IMR-90 (cell line): ENCODE data around the gene UCK2. TPM values are rescaled to one million over a fixed set of nuclear protein-coding genes. Genes with fewer than 3 reads are reported as not detected.

Source experiments
- ATAC-seq: fragments of 200-7000 bp; cut with Tn5 transposase; 2 replicates; pipeline ENCODE4 v1.9.1; 2020; ENCODE audit warnings: low read depth, mild to moderate bottlenecking, moderate library complexity
- BruUV-seq: library from RNA; stranded (reverse); fragments of 400-500 nt; replicated peaks from 2 replicates; lab custom pipeline; 2021; lab: Mats Ljungman, UMichigan
- CTCF ChIA-PET: fragments of 300-600 bp; formaldehyde crosslinking; extraction: SDS; loops from one replicate; lab custom pipeline; 2021; ENCODE audit warnings: antibody characterized with exemption; lab: Yijun Ruan, JAX
- POLR2A ChIA-PET: fragments of 300-600 bp; sonication (Branson Sonifier 250); formaldehyde crosslinking; loops from one replicate; lab custom pipeline; 2022; ENCODE audit warnings: antibody characterized with exemption; ENCODE audit not compliant: unreplicated experiment; lab: Charles Lee
- DNase-seq: peaks from one replicate; pipeline ENCODE4 v3.0.0; 2013
- H2AFZ ChIP-seq: replicated peaks from 2 replicates; pipeline ENCODE3; 2013; ENCODE audit warnings: low read length, mild to moderate bottlenecking; ENCODE audit not compliant: poor library complexity
- H2AK5ac ChIP-seq: 2 replicates; pipeline ENCODE4 v1.6.1; 2013; ENCODE audit warnings: low read depth, low read length, inconsistent platforms
- H2AK9ac ChIP-seq: replicated peaks from 2 replicates; pipeline ENCODE3; 2013; ENCODE audit warnings: mild to moderate bottlenecking, low read depth, low read length, moderate library complexity; ENCODE audit not compliant: poor library complexity
- H2BK120ac ChIP-seq: 2 replicates; pipeline ENCODE4 v1.6.1; 2013; ENCODE audit warnings: low read depth, low read length, inconsistent platforms
- H2BK15ac ChIP-seq: 3 replicates; pipeline ENCODE4 v1.6.1; 2013; ENCODE audit warnings: low read depth, low read length, inconsistent platforms
- H2BK20ac ChIP-seq: 2 replicates; pipeline ENCODE4 v1.6.1; 2013; ENCODE audit warnings: low read depth, mild to moderate bottlenecking, inconsistent platforms, low read length, moderate library complexity
- H2BK5ac ChIP-seq: 2 replicates; pipeline ENCODE4 v1.6.1; 2013; ENCODE audit warnings: mild to moderate bottlenecking, low read depth, low read length, inconsistent platforms; ENCODE audit not compliant: poor library complexity, severe bottlenecking
- H3K14ac ChIP-seq: replicated peaks from 2 replicates; pipeline ENCODE4 v1.6.1; 2013; ENCODE audit warnings: low read depth, low read length, inconsistent platforms
- H3K18ac ChIP-seq: 2 replicates; pipeline ENCODE4 v1.6.1; 2013; ENCODE audit warnings: low read depth, low read length, control low read depth
- H3K23ac ChIP-seq: 2 replicates; pipeline ENCODE4 v1.6.1; 2013; ENCODE audit warnings: low read depth, low read length, inconsistent platforms
- H3K27ac ChIP-seq: 2 replicates; pipeline ENCODE4 v1.5.1; 2013; ENCODE audit warnings: mild to moderate bottlenecking, control low read depth, low read length; ENCODE audit not compliant: insufficient read depth
- H3K27me3 ChIP-seq: 2 replicates; pipeline ENCODE4 v1.6.1; 2013; ENCODE audit warnings: low read length; ENCODE audit not compliant: control insufficient read depth, insufficient read depth
- H3K36me3 ChIP-seq: 2 replicates; pipeline ENCODE4 v1.6.1; 2013; ENCODE audit warnings: low read length, mixed read lengths; ENCODE audit not compliant: control insufficient read depth, insufficient read depth
- H3K4ac ChIP-seq: 2 replicates; pipeline ENCODE4 v1.6.1; 2013; ENCODE audit warnings: low read depth, low read length, inconsistent platforms
- H3K4me1 ChIP-seq: 2 replicates; pipeline ENCODE4 v1.6.1; 2013; ENCODE audit warnings: low read length, mixed read lengths; ENCODE audit not compliant: control insufficient read depth, insufficient read depth
- H3K4me2 ChIP-seq: 2 replicates; pipeline ENCODE4 v1.6.1; 2013; ENCODE audit warnings: low read depth, mild to moderate bottlenecking, control low read depth, low read length, moderate library complexity
- H3K4me3 ChIP-seq: 2 replicates; pipeline ENCODE4 v1.5.1; 2013; ENCODE audit warnings: low read depth, mild to moderate bottlenecking, control low read depth, low read length, moderate library complexity; ENCODE audit not compliant: insufficient read depth
- H3K56ac ChIP-seq: 2 replicates; pipeline ENCODE4 v1.6.1; 2013; ENCODE audit warnings: low read length, inconsistent platforms; ENCODE audit not compliant: insufficient read depth; ENCODE audit errors: extremely low read depth
- H3K79me1 ChIP-seq, 2 experiments: 2 replicates each; pipeline ENCODE4 v1.6.1; 2013; ENCODE audit warnings: low read length in 2 of 2, inconsistent platforms in 1 of 2, low read depth in 1 of 2
- H3K9ac ChIP-seq: 2 replicates; pipeline ENCODE4 v1.6.1; 2013; ENCODE audit warnings: low read depth, low read length, control low read depth
- H3K9me1 ChIP-seq: 2 replicates; pipeline ENCODE4 v1.6.1; 2013; ENCODE audit warnings: low read length, inconsistent platforms; ENCODE audit not compliant: insufficient read depth
- H3K9me3 ChIP-seq: 2 replicates; pipeline ENCODE4 v1.6.1; 2013; ENCODE audit warnings: low read length; ENCODE audit not compliant: control insufficient read depth, insufficient read depth
- H4K20me1 ChIP-seq: 2 replicates; pipeline ENCODE4 v1.6.1; 2013; ENCODE audit warnings: low read length, inconsistent platforms; ENCODE audit not compliant: insufficient read depth
- H4K5ac ChIP-seq: 2 replicates; pipeline ENCODE4 v1.6.1; 2013; ENCODE audit warnings: mild to moderate bottlenecking, low read depth, low read length, control low read depth
- H4K8ac ChIP-seq, 2 experiments: 2 replicates each; pipeline ENCODE4 v1.6.1; 2013; ENCODE audit warnings: low read depth in 2 of 2, low read length in 2 of 2, control low read depth in 1 of 2, inconsistent platforms in 1 of 2
- H4K91ac ChIP-seq: 2 replicates; pipeline ENCODE4 v1.6.1; 2013; ENCODE audit warnings: low read depth, low read length, inconsistent platforms; ENCODE audit not compliant: insufficient read depth
- BHLHE40 ChIP-seq: fragments of 150-350 bp; IDR thresholded peaks from 2 replicates; pipeline ENCODE4 v1.6.1; 2016; ENCODE audit warnings: mild to moderate bottlenecking, low read depth, low read length
- CEBPB ChIP-seq: IDR thresholded peaks from 2 replicates; pipeline ENCODE4 v1.6.1; 2012; ENCODE audit warnings: low read depth, low read length, improper control_type of control experiment
- CHD1 ChIP-seq: IDR thresholded peaks from 2 replicates; pipeline ENCODE4 v1.6.1; 2012; ENCODE audit warnings: low read depth, low read length, improper control_type of control experiment
- FOS ChIP-seq: fragments of 150-350 bp; IDR thresholded peaks from 2 replicates; pipeline ENCODE4 v1.6.1; 2016; ENCODE audit warnings: low read depth, low read length
- MAZ ChIP-seq: IDR thresholded peaks from 2 replicates; pipeline ENCODE4 v1.6.1; 2012; ENCODE audit warnings: low read depth, mild to moderate bottlenecking, low read length, improper control_type of control experiment, moderate library complexity, borderline replicate concordance
- POLR2A ChIP-seq: IDR thresholded peaks from 2 replicates; pipeline ENCODE4 v1.6.1; 2012; ENCODE audit warnings: mild to moderate bottlenecking, low read depth, low read length
- RAD21 ChIP-seq: IDR thresholded peaks from 2 replicates; pipeline ENCODE4 v1.6.1; 2012; ENCODE audit warnings: low read length, improper control_type of control experiment
- RCOR1 ChIP-seq: IDR thresholded peaks from 2 replicates; pipeline ENCODE4 v1.6.1; 2012; ENCODE audit warnings: mild to moderate bottlenecking, low read length, improper control_type of control experiment; ENCODE audit not compliant: insufficient replicate concordance
- RFX5 ChIP-seq: IDR thresholded peaks from 2 replicates; pipeline ENCODE4 v1.8.0; 2012; ENCODE audit warnings: low read depth, mild to moderate bottlenecking, low read length, moderate library complexity
- SMC3 ChIP-seq: fragments of 150-350 bp; IDR thresholded peaks from 2 replicates; pipeline ENCODE4 v1.6.1; 2016; ENCODE audit warnings: low read depth, mild to moderate bottlenecking, antibody characterized with exemption, low read length, moderate library complexity
- WGBS, 2 experiments: methylation state at CpG; one replicate each; pipeline versions ENCODE4 v1.1.5 to v1.1.7; 2013; ENCODE audit warnings: missing lambda C conversion rate in 2 of 2; ENCODE audit not compliant: insufficient read length in 1 of 2; ENCODE audit errors: extremely low coverage in 2 of 2; 5-methylcytosine and 5-hydroxymethylcytosine counted together
- dilution Hi-C: fragments of 300-500 bp; cut with HindIII; formaldehyde crosslinking; loops from one replicate; pipeline ENCODE4 v1.14.3; 2018; ENCODE audit warnings: low sequenced_read_pairs; ENCODE audit not compliant: unreplicated experiment
- in situ Hi-C: fragments of 300-500 bp; cut with MboI; formaldehyde crosslinking; loops from 3 replicates; pipeline ENCODE4 v1.14.3; 2019; ENCODE audit warnings: low sequenced_read_pairs, inconsistent platforms, mixed read lengths
- intact Hi-C: fragments of 100-400 bp; cut with micrococcal nuclease; formaldehyde crosslinking; loops from 2 replicates; pipeline ENCODE4 v1.10.0; 2022
- polyA plus RNA-seq, 3 experiments: library from polyadenylated mRNA; depleted of rRNA; stranded (reverse); fragments of >200 nt; gene quantifications; 2 replicates each; pipeline ENCODE4 v1.2.3, GENCODE V29; 2012; ENCODE audit warnings: low replicate concordance in 1 of 3
- total RNA-seq: library from RNA; depleted of rRNA; stranded (reverse); fragments of >200 nt; gene quantifications from 2 replicates; pipeline ENCODE4 v1.2.3, GENCODE V29; 2012

UCK2 gene
- total and polyA plus RNA-seq, 2 of the 4 experiments (the other 2 are of a cell fraction): 83.0 to 87.8 TPM

DNA sequence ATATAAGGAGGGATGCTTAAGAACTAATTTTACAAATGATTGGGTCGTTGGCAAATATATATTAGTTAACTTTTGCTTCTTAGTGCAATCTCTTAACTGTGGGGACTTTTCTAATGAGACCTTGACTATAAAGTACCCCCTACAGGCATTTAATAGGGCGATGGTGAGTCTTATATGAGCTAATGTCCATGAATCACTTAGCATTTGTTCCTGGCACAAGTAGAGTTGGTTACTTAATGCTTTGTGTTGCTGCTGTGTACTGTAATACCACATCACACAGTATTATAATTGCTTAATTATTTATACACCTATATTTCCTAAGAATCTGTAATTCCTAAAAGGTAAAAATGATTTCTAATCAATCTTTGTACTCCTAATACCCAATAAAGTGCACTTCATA is 33.5 kb upstream of the UCK2 start:
- no TSS peak for BruUV-seq
- Histone ChIP-seq H3K27me3 (no peaks in the 10 kb centered on the region; the same call in 1 of the 2 replicates), H2AK5ac (no peak overlapping the region), H4K5ac (no peak overlapping the region), H2BK15ac (no peak overlapping the region), H3K4me2 (no peak overlapping the region), H3K27ac (no peak overlapping the region), H3K18ac (no peak overlapping the region), H3K4me1 (peaks cover 3% of the 10 kb centered on the region; the same call in 1 of the 2 replicates), H4K8ac (no peak overlapping the region), H2AK9ac (no peak overlapping the region), H3K79me1 (no peaks in the 10 kb centered on the region), H2AFZ (no peak overlapping the region), H3K9ac (no peak overlapping the region), H3K14ac (no peak overlapping the region), H3K4ac (no peak overlapping the region), H3K9me3 (no peaks in the 10 kb centered on the region), H2BK120ac (no peak overlapping the region), H3K4me3 (no peak overlapping the region), H3K56ac (no peak overlapping the region), H3K9me1 (no peaks in the 10 kb centered on the region), H2BK5ac (no peak overlapping the region), H3K36me3 (no peaks in the 10 kb centered on the region), H2BK20ac (no peak overlapping the region), H4K20me1 (no peaks in the 10 kb centered on the region), H3K23ac (no peak overlapping the region), H4K91ac (no peak overlapping the region)
- WGBS, 2 experiments: no CpG with 5 or more reads among the region's 2 CpGs
- no peak for ATAC-seq
- dilution Hi-C loops (no loop called here), in situ Hi-C loops (no loop called here), intact Hi-C loops (no loop called here)
- ChIA-PET POLR2A (no interaction called here), CTCF (interaction anchor here (1.0 kb wide), 1 partner anchor 96 kb away, joined by 3 read pairs; no protein-coding TSS in a partner anchor)
- TF ChIP-seq SMC3 (no peak), POLR2A (no peak), RAD21 (no peak), RCOR1 (no peak), FOS (no peak), MAZ (no peak), BHLHE40 (no peak), CEBPB (no peak), RFX5 (no peak), CHD1 (no peak)
- DNase-seq: peak; percentile 20
